D721Med (cell line): ENCODE measurements around the gene NAXE.

Experiments
- DNase-seq: peaks from one replicate; pipeline ENCODE4 v3.0.0; 2011; ENCODE audit warnings: low spot score; ENCODE audit not compliant: insufficient read length
- FAIRE-seq: peaks from 2 replicates; lab custom pipeline; 2011; peaks lifted over from hg19 to GRCh38; lab: Jason Lieb, UNC
- CTCF ChIP-seq: IDR thresholded peaks from 2 replicates; pipeline ENCODE4 v1.5.1; 2012; ENCODE audit warnings: mild to moderate bottlenecking, control low read depth; ENCODE audit not compliant: insufficient read depth; ENCODE audit errors: missing control alignments

The NAXE gene

DNA sequence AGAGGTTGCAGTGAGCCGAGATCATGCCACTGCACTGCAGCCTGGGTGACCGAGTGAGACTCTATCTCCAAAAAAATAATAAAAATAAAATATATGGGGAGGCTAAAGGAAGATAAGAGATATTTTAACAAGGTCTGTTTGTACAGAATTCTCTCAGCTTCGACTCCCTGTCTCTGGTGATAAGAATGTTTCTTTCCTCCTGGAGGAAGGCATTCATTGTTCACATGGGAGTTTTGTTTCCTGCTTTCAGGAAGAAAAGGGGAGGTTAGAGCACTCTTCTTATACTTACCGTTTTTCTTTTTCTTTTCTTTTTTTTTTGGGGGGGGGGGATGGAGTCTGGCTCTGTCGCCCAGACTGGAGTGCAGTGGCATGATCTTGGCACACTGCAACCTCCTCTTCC is 2.0 kb upstream of the NAXE start:
- FAIRE-seq (no peak), DNase-seq (no peak)
- TF ChIP-seq CTCF, result no peak

GRCh38 chr1:156590326-156591180 is 1.0 kb upstream of the NAXE start:
- no peak for FAIRE-seq
- no peak for DNase-seq
- TF ChIP-seq CTCF, result no peak

DNA sequence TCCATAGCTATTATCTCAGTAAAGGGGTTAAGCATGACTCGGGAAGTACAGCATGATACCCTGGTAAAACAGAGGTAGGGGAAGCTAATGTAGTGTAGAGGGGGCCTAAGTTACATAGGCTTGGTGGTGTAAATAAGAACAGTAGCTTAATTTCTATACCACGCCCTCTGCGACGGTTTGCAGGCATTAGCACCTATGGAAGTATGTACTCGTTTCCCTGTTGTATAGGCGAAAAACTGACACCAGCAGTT is 470 bp upstream of the NAXE start:
- TF ChIP-seq CTCF, result no peak
- no peak for DNase-seq
- no peak for FAIRE-seq

GRCh38 chr1:156592158-156592909 is 758 bp downstream of the NAXE start:
- TF ChIP-seq CTCF, result no peak
- DNase-seq (no peak), FAIRE-seq (no peak)

DNA sequence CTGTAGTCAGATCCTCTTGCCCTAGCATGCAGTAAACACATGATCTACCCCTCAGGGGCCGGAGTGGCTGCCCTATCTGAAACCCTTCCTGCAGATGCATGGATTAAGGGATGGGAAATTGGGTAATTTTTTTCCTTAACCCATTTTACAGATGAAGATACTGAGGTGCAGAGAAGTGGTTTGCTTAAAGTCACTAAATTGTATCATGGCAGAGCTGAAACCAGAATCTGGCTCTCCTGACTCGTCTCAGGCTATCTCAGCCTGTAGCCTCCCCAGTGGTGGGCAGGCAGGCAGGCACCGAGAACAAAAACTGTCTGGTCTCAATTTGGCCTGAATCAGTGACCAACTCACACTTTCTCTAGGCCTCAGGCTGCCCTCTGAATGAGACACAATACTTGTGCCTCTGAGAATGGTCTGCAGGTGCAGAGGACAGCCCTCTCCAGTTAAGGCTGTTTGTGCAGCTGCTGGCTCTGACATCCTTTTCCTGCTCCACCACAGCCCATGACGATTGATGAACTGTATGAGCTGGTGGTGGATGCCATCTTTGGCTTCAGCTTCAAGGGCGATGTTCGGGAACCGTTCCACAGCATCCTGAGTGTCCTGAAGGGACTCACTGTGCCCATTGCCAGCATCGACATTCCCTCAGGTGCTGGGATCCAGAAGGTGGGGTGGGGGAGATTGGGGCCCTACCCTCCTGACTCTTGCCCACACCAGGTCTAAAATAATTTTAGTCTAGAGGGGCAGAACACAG is 1.5 kb downstream of the NAXE start:
- DNase-seq (no peak), FAIRE-seq (no peak)
- no peak for TF ChIP-seq CTCF

GRCh38 chr1:156593661-156593989 is 2.0 kb downstream of the NAXE start:
- FAIRE-seq, result no peak
- DNase-seq, result no peak
- TF ChIP-seq CTCF, result no peak
